ENCODE data around the gene PTGR3. TPM values are rescaled to one million over a fixed set of nuclear protein-coding genes. Genes with fewer than 3 reads are reported as not detected.

PTGR3 gene
- total and polyA plus RNA-seq, 2 donors (not counting 1 experiment from before 2014, with no cell fraction given), result 27.5 to 30.2 TPM

DNA sequence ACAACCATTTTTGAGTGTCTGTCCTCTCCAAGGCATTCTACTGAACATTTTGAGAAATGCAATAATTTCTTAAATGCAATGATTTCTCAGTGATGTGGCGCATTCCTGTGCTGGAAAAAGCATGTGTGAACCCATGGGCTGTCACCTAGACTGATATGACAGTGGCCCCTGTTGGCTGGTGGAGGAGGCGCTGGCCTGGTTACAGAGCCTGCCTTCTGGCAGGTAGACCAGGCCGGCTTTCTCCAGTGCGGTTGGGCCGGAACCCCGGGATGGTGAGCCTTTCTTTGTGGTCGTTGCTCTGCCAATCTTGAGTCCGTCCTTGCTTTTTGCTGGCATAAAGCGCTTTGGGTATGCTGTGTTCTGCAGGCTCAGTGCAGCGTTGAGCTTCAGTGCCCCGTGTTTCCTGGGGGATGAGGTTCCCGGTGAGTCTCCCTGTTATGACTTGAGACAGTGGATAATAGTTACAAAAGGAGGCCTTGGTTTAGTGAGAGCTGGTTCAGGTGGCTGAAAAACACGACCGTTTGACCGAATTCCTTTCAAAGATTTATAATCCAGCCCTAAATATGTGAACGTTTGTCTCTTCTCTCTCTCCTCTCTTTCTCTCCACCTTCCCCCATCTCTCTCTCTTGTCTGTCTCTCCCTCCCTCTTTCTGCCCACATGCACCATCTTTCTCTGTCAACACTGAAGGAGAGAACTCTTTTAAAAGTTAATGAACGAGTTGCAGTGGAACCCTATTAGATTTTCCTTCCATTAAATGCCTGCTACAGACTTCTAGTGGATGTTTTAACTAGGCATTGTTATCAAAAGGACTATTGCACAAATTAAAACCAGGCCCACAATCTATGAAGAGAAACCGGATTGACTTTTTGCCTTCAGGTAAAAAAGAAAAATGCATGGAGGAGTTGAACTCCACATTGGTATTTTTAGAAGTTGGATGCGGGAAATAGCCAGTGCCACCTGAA lies 35.7 kb upstream of the PTGR3 start:
- ChIA-PET CTCF (no interaction called here), POLR2A (interaction anchor here (0.6 kb wide), 1 partner anchor 34 kb away, joined by 4 read pairs; the partner anchor contains the start of gene TSHZ1)
- Histone ChIP-seq H3K36me3 (replicated peaks in 1 of 2; ENCODE audit: control extremely low read depth in 1 of 2, control insufficient read depth in 1 of 2, extremely low read depth in 1 of 2, insufficient read depth in 2 of 2, low read length in 1 of 2) (no peaks in the 10 kb centered on the region), H2AFZ (ENCODE audit: insufficient read depth, low read depth, low read length, poor library complexity, severe bottlenecking) (no peak overlapping the region), H3K4me1 (ENCODE audit: control insufficient read depth in 2 of 2, insufficient read depth in 2 of 2, low read length in 2 of 2) (peaks cover 11 to 23% of the 10 kb centered on the region in 2 donors), H3K4me3 (ENCODE audit: control extremely low read depth in 1 of 5, extremely low read depth in 1 of 5, insufficient read depth in 1 of 5, low read depth in 2 of 5, low read length in 4 of 5) (no peak overlapping the region), H3K9ac (ENCODE audit: low read length) (no peak overlapping the region), H3K27me3 (replicated peaks in 1 of 4; ENCODE audit: control extremely low read depth in 1 of 4, control insufficient read depth in 3 of 4, insufficient read depth in 4 of 4, low read length in 3 of 4) (no peaks in the 10 kb centered on the region), H3K4me2 (replicated peaks; ENCODE audit: low read depth, low read length, poor library complexity, severe bottlenecking) (no peak overlapping the region), H4K20me1 (ENCODE audit: control insufficient read depth, insufficient read depth, low read length, poor library complexity, severe bottlenecking) (no peaks in the 10 kb centered on the region), H3K27ac (ENCODE audit: low read length in 2 of 2) (no peak overlapping the region), H3K79me2 (ENCODE audit: control insufficient read depth, insufficient read depth, low read length) (peaks cover 48% of the 10 kb centered on the region), H3K9me3 (ENCODE audit: control extremely low read depth in 1 of 3, control insufficient read depth in 2 of 3, insufficient read depth in 1 of 3, low read length in 2 of 3) (peaks cover 0 to 23% (median 5%) of the 10 kb centered on the region in 3 donors)
- Mint-ChIP-seq H3K27me3 (no peaks in the 10 kb centered on the region), H3K4me3 (no peak overlapping the region), H3K27ac (no peak overlapping the region), H3K9me3 (ENCODE audit: insufficient read depth) (no peaks in the 10 kb centered on the region), H3K4me1 (peaks cover 27% of the 10 kb centered on the region)
- DNase-seq (no peak), ATAC-seq (ENCODE audit: low read depth) (no peak)
- TF ChIP-seq, protein P1, sequence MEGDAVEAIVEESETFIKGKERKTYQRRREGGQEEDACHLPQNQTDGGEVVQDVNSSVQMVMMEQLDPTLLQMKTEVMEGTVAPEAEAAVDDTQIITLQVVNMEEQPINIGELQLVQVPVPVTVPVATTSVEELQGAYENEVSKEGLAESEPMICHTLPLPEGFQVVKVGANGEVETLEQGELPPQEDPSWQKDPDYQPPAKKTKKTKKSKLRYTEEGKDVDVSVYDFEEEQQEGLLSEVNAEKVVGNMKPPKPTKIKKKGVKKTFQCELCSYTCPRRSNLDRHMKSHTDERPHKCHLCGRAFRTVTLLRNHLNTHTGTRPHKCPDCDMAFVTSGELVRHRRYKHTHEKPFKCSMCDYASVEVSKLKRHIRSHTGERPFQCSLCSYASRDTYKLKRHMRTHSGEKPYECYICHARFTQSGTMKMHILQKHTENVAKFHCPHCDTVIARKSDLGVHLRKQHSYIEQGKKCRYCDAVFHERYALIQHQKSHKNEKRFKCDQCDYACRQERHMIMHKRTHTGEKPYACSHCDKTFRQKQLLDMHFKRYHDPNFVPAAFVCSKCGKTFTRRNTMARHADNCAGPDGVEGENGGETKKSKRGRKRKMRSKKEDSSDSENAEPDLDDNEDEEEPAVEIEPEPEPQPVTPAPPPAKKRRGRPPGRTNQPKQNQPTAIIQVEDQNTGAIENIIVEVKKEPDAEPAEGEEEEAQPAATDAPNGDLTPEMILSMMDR (IDR thresholded peaks at IDR 0.05), result no peak
- TF ChIP-seq EZH2 (IDR thresholded peaks at IDR 0.05; ENCODE audit: borderline replicate concordance, insufficient read depth, low read depth, low read length, poor library complexity, severe bottlenecking), result no peak
- WGBS (ENCODE audit: insufficient coverage), result 96% methylated on average over 16 of the region's 19 CpGs
- intact Hi-C loops (cut with micrococcal nuclease), result no loop called here

DNA sequence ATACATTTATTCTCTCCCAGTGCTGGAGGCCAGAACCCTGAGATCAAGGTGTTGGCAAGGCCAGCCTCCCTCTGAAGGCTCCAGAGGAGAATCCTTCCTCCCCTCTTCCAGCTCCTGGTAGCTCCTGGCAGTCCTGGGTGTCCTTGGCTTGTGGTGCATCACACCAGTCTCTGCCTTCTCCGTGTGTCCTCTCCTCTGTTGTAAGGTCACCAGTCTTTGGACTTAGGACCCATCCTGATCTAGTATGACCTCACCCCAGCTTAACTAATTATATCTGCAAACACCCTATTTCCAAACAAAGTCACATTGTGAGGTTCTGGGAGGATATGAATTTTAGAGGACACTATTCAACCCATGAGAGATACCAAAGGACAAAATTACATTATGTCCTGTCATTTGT lies 32.8 kb upstream of the PTGR3 start:
- Histone ChIP-seq H3K27me3 (replicated peaks in 1 of 4; ENCODE audit: control extremely low read depth in 1 of 4, control insufficient read depth in 3 of 4, insufficient read depth in 4 of 4, low read length in 3 of 4) (no peaks in the 10 kb centered on the region), H3K4me1 (ENCODE audit: control insufficient read depth in 2 of 2, insufficient read depth in 2 of 2, low read length in 2 of 2) (peaks cover 0 to 1% of the 10 kb centered on the region in 2 donors), H3K9ac (ENCODE audit: low read length) (no peak overlapping the region), H3K4me2 (replicated peaks; ENCODE audit: low read depth, low read length, poor library complexity, severe bottlenecking) (no peak overlapping the region), H3K9me3 (ENCODE audit: control extremely low read depth in 1 of 3, control insufficient read depth in 2 of 3, insufficient read depth in 1 of 3, low read length in 2 of 3) (peaks cover 0 to 13% (median 0%) of the 10 kb centered on the region in 3 donors), H3K36me3 (replicated peaks in 1 of 2; ENCODE audit: control extremely low read depth in 1 of 2, control insufficient read depth in 1 of 2, extremely low read depth in 1 of 2, insufficient read depth in 2 of 2, low read length in 1 of 2) (no peaks in the 10 kb centered on the region), H3K27ac (ENCODE audit: low read length in 2 of 2) (no peak overlapping the region), H3K79me2 (ENCODE audit: control insufficient read depth, insufficient read depth, low read length) (peaks cover 62% of the 10 kb centered on the region), H4K20me1 (ENCODE audit: control insufficient read depth, insufficient read depth, low read length, poor library complexity, severe bottlenecking) (no peaks in the 10 kb centered on the region), H2AFZ (ENCODE audit: insufficient read depth, low read depth, low read length, poor library complexity, severe bottlenecking) (no peak overlapping the region), H3K4me3 (ENCODE audit: control extremely low read depth in 1 of 5, extremely low read depth in 1 of 5, insufficient read depth in 1 of 5, low read depth in 2 of 5, low read length in 4 of 5) (no peak overlapping the region)
- intact Hi-C loops (cut with micrococcal nuclease), result no loop called here
- Mint-ChIP-seq H3K4me3 (no peak overlapping the region), H3K27me3 (no peaks in the 10 kb centered on the region), H3K9me3 (ENCODE audit: insufficient read depth) (no peaks in the 10 kb centered on the region), H3K4me1 (peaks cover 7% of the 10 kb centered on the region), H3K27ac (no peak overlapping the region)
- POLR2A ChIA-PET, result interaction anchor here (0.6 kb wide), 1 partner anchor 120 kb away, joined by 4 read pairs; no protein-coding TSS in a partner anchor
- TF ChIP-seq EZH2 (IDR thresholded peaks at IDR 0.05; ENCODE audit: borderline replicate concordance, insufficient read depth, low read depth, low read length, poor library complexity, severe bottlenecking), result no peak
- TF ChIP-seq, protein P1 (IDR thresholded peaks at IDR 0.05), result no peak
- ATAC-seq (ENCODE audit: low read depth) (no peak), DNase-seq (no peak)
- CTCF ChIA-PET, result interaction anchor here (1.1 to 1.2 kb wide), 2 partner anchors 9 to 69 kb away, joined by 3 read pairs; no protein-coding TSS in a partner anchor
- 100% methylated on average over 1 of the region's 1 CpG for WGBS (ENCODE audit: insufficient coverage)
